Tibial nerve (tissue), 4 donors: Measurements from ENCODE around the gene MAPK8. TPM values are rescaled to one million over a fixed set of nuclear protein-coding genes. Genes with fewer than 3 reads are reported as not detected.
"Not testable (repeated sequence)": the region's sequence is repeated elsewhere in the genome, so short reads cannot be mapped to it uniquely, and the experiment has no call there.

Experiments used
- DNase-seq, 2 donors: peaks; one replicate each; pipeline ENCODE4 v3.0.0-alpha.2; 2019; ENCODE audit warnings: low spot score in 2 of 2
- H3K27ac ChIP-seq, 4 donors: fragments of 200-600 bp; sonication (generic) in 3 of 4; one replicate each; pipeline ENCODE4 v1.5.1; 2017 to 2019; ENCODE audit warnings: mild to moderate bottlenecking in 1 of 4
- H3K27me3 ChIP-seq, 2 donors: fragments of 200-600 bp; sonication (generic) in 1 of 2; one replicate each; pipeline versions ENCODE4 v1.5.1 to v1.6.0; 2017 to 2019
- H3K36me3 ChIP-seq, 3 donors: fragments of 200-600 bp; sonication (generic); one replicate each; pipeline ENCODE4 v1.5.1; 2018 to 2019
- H3K4me1 ChIP-seq, 4 donors: fragments of 200-600 bp; sonication (generic) in 3 of 4; one replicate each; pipeline ENCODE4 v1.5.1; 2017 to 2019
- H3K4me3 ChIP-seq, 4 donors: fragments of 200-600 bp; sonication (generic) in 3 of 4; one replicate each; pipeline ENCODE4 v1.5.1; 2017 to 2019; ENCODE audit warnings: mild to moderate bottlenecking in 1 of 4, moderate library complexity in 1 of 4
- H3K9me3 ChIP-seq, 4 donors: fragments of 200-600 bp; sonication (generic) in 3 of 4; one replicate each; pipeline ENCODE4 v1.5.1; 2017 to 2019
- EP300 ChIP-seq, 2 donors: sonication (generic); formaldehyde crosslinking; IDR thresholded peaks; one replicate each; pipeline ENCODE4 v1.6.1; 2017; ENCODE audit warnings: antibody characterized with exemption in 2 of 2, mild to moderate bottlenecking in 1 of 2
- POLR2A ChIP-seq, 2 donors: fragments of 450-650 bp; IDR thresholded peaks; one replicate each; pipeline ENCODE4 v1.6.1; 2017; ENCODE audit warnings: antibody characterized with exemption in 2 of 2, mild to moderate bottlenecking in 2 of 2, moderate library complexity in 2 of 2
- WGBS, 2 donors: methylation state at CpG; one replicate each; pipeline ENCODE4 v1.1.5; 2018; 5-methylcytosine and 5-hydroxymethylcytosine counted together
- total RNA-seq, 4 donors: library from RNA; depleted of rRNA; stranded (reverse); fragments of >200 nt; gene quantifications; one replicate each; pipeline ENCODE4 v1.1.0, GENCODE V29; 2016
- TF ChIP-seq, protein P1 (sequence below), 5 experiments: fragments of 200-600 bp in 3 of 5; fragments of 450-650 bp in 2 of 5; sonication (generic) in 3 of 5; IDR thresholded peaks; one replicate each; pipeline ENCODE4 v1.5.1; 2016 to 2019; ENCODE audit warnings: antibody characterized with exemption in 5 of 5, mild to moderate bottlenecking in 3 of 5, moderate library complexity in 2 of 5

MAPK8 gene
- total RNA-seq, 4 donors from 2014 or later = 53.4 to 65.6 (median 62.2) TPM

DNA sequence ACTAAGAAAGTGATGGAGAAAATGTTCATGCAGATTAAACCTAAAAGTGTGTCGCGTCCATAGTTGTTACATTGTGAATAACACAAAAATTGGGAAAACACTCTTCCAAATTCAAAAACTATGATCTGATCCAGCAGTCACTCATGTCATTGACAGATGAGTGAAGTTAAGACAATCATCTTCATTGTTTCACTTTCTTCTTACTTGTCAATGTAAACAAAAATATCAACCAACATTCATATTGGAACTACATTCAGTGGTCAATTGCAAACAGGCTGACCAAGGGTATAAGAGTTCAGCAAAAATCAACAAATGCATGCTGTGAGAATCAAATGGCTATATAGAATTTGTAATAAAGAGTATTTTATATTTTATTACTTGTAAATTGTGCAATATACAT is 33.8 kb upstream of the MAPK8 start:
- TF ChIP-seq POLR2A (IDR thresholded peaks at IDR 0.05) (no peak), EP300 (IDR thresholded peaks at IDR 0.05) (no peak)
- TF ChIP-seq, protein P1, sequence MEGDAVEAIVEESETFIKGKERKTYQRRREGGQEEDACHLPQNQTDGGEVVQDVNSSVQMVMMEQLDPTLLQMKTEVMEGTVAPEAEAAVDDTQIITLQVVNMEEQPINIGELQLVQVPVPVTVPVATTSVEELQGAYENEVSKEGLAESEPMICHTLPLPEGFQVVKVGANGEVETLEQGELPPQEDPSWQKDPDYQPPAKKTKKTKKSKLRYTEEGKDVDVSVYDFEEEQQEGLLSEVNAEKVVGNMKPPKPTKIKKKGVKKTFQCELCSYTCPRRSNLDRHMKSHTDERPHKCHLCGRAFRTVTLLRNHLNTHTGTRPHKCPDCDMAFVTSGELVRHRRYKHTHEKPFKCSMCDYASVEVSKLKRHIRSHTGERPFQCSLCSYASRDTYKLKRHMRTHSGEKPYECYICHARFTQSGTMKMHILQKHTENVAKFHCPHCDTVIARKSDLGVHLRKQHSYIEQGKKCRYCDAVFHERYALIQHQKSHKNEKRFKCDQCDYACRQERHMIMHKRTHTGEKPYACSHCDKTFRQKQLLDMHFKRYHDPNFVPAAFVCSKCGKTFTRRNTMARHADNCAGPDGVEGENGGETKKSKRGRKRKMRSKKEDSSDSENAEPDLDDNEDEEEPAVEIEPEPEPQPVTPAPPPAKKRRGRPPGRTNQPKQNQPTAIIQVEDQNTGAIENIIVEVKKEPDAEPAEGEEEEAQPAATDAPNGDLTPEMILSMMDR (IDR thresholded peaks at IDR 0.05) = no peak
- Histone ChIP-seq H3K27ac (no peak overlapping the region), H3K4me3 (no peak overlapping the region), H3K27me3 (no peaks in the 10 kb centered on the region), H3K36me3 (no peaks in the 10 kb centered on the region), H3K9me3 (no peaks in the 10 kb centered on the region), H3K4me1 (no peaks in the 10 kb centered on the region)
- 97 to 99% methylated on average over 2 of the region's 2 CpGs for whole genome bisulfite sequencing, 2 donors
- no peak for DNase-seq

DNA sequence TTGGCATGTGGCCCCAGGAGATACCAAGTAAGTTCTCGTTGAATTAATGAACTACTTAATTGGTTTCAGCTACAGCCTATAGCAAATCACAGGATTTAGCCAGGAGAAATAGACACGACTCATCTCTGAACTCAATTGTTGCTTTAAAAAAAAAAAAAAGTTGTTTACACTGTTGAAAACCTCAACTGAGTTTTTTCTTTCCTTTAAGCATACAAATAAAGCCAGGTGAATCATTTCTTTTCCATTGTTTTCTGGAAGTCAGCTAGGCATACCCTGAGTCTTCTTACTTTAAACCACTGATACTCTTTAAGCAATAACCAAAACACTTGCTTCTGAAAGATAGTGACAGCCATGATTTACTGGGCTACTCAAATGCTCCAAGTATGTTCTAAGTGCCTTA is 32.7 kb upstream of the MAPK8 start:
- Histone ChIP-seq H3K27me3 (no peaks in the 10 kb centered on the region), H3K36me3 (no peaks in the 10 kb centered on the region), H3K9me3 (no peaks in the 10 kb centered on the region), H3K4me3 (no peak overlapping the region), H3K27ac (no peak overlapping the region), H3K4me1 (no peaks in the 10 kb centered on the region)
- TF ChIP-seq EP300 (IDR thresholded peaks at IDR 0.05) = no peak
- TF ChIP-seq POLR2A (IDR thresholded peaks at IDR 0.05) = no peak
- TF ChIP-seq, protein P1 (IDR thresholded peaks at IDR 0.05) = no peak
- WGBS, 2 donors = 70 to 79% methylated on average over 2 of the region's 2 CpGs
- DNase-seq = no peak

DNA sequence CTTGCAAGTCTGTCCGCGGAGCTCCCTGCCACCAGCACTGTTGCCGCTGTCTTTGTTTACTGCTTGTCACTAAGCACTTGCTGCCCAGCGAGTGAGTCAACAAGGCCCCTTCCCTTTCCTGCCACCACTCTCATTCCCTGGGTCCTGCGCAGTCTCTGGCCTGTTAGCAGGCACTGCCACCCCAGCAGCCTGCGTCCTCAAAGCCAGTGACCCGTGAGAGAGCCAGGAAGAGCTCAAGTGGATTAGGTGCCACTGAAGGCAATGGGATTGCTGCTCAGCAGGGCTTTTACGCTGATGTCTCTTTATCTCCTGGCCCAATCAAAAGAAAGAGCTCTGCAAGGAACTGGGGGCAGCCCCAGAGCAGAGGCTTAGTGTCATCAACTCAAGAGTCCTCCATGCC is 31.8 kb upstream of the MAPK8 start, which contains the start of gene FRMPD2:
TSS of gene FRMPD2 (minus strand) at position 61 of the 400 bp plus-strand sequence. CDS start 129 bp downstream, outside the sequence.
- Histone ChIP-seq H3K4me1 (no peaks in the 10 kb centered on the region), H3K27ac (no peak within 1 kb of the TSS), H3K9me3 (no peaks in the 10 kb centered on the region), H3K27me3 (no peaks in the 10 kb centered on the region), H3K36me3 (no peaks in the 10 kb centered on the region), H3K4me3 (no peak within 1 kb of the TSS)
- DNase-seq = no peak
- 59 to 73% methylated on average over 8 of the region's 8 CpGs for WGBS, 2 donors
- TF ChIP-seq POLR2A (IDR thresholded peaks at IDR 0.05) = no peak
- TF ChIP-seq, protein P1 (IDR thresholded peaks at IDR 0.05) = no peak
- no peak for TF ChIP-seq EP300 (IDR thresholded peaks at IDR 0.05)

DNA sequence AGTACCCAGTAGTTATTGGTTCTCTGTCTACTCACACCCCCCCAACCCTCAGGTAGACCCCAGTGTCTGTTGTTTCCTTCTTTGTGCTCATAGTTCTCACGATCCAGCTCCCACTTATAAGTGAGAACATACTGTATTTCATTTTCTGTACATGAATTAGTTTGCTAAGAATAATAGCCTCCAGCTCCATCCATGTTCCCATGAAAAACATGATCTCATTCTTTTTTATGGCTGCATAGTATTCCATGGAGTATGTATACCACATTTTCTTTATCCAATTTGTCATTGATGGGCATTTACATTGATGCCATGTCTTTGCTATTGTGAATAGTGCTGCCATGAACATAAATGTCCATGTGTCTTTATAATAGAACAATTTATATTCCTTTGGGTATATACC is 29.4 kb upstream of the MAPK8 start:
- H3K27me3 ChIP-seq = no peaks in the 10 kb centered on the region
- no peak for TF ChIP-seq POLR2A (IDR thresholded peaks at IDR 0.05)
- no peak for TF ChIP-seq EP300 (IDR thresholded peaks at IDR 0.05)
- TF ChIP-seq, protein P1 (IDR thresholded peaks at IDR 0.05) = no peak
- no peaks in the 10 kb centered on the region for H3K36me3 ChIP-seq
- no peak overlapping the region for H3K27ac ChIP-seq
- no peak overlapping the region for H3K4me3 ChIP-seq
- no peak for DNase-seq
- H3K4me1 ChIP-seq = no peaks in the 10 kb centered on the region
- peaks cover 0 to 16% (median 0%) of the 10 kb centered on the region in 4 donors for H3K9me3 ChIP-seq
- 96 to 100% methylated on average over 1 of the region's 1 CpG for WGBS, 2 donors

DNA sequence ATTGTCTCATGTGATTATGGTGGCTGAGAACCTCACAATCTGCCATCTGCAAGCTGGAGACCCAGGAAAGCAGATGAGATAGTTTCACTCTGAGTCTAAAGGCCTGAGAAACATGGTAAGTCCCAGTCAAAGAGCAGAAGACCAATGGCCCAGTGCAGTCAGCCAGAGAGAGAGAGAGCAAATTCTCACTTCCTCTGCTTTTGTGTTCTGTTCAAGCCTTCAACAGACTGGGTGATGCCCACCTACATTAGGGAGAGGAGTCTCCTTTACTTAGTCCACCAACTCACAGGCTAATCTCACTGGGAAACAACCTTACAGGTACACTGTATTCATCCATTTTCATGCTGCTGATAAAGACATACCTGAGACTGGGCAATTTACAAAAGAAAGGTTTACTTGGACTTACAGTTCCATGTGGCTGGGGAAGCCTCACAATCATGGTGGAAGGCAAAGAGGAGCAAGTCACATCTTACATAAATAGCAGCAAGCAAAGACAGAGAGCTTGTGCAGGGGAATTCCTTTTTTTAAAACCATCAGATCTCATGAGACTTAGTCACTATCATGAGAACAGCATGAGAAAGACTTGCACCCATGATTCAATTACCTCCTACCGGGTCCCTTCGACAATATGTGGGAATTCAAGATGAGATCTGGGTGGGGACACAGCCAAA is 27.3 kb upstream of the MAPK8 start:
- Histone ChIP-seq H3K4me1 (no peaks in the 10 kb centered on the region), H3K27me3 (no peaks in the 10 kb centered on the region), H3K36me3 (no peaks in the 10 kb centered on the region), H3K9me3 (peaks cover 0 to 24% (median 0%) of the 10 kb centered on the region in 4 donors), H3K4me3 (no peak overlapping the region), H3K27ac (no peak overlapping the region)
- no peak for TF ChIP-seq POLR2A (IDR thresholded peaks at IDR 0.05)
- TF ChIP-seq EP300 (IDR thresholded peaks at IDR 0.05) = no peak
- TF ChIP-seq, protein P1 (IDR thresholded peaks at IDR 0.05) = no peak
- no peak for DNase-seq
- WGBS, 2 donors = 80 to 92% methylated on average over 2 of the region's 2 CpGs

DNA sequence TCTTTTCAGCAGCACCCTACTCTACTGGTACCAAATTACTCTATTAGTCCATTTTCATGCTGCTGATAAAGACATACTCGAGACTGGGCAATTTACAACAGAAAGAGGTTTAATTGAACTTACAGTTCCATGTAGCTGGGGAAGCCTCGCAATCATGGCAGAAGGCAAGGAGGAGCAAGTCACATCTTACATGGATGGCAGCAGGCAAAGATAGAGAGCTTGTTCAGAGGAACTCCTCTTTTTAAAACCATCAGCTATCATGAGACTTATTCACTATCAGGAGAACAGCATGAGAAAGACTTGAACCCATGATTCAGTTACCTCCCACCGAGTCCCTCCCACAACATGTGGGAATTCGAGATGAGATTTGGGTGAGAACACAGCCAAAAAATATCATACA is 24.8 kb upstream of the MAPK8 start:
- H3K27me3 ChIP-seq, H3K36me3 ChIP-seq, DNase-seq, H3K27ac ChIP-seq, H3K4me3 ChIP-seq, H3K4me1 ChIP-seq: not testable (repeated sequence)
- WGBS, 2 donors = 76 to 77% methylated on average over 4 of the region's 4 CpGs
- peaks cover 0 to 29% (median 0%) of the 10 kb centered on the region in 4 donors for H3K9me3 ChIP-seq
